Gastroesophageal sphincter (tissue), 2 donors: ENCODE data around the gene KIZ.

Experiments used
- EP300 ChIP-seq: sonication (generic); formaldehyde crosslinking; IDR thresholded peaks from one replicate; pipeline ENCODE4 v1.6.1; 2017; ENCODE audit warnings: antibody characterized with exemption, mild to moderate bottlenecking
- POLR2AphosphoS5 ChIP-seq: sonication (generic); formaldehyde crosslinking; IDR thresholded peaks from one replicate; pipeline ENCODE4 v1.6.1; 2017; ENCODE audit warnings: antibody characterized with exemption

DNA sequence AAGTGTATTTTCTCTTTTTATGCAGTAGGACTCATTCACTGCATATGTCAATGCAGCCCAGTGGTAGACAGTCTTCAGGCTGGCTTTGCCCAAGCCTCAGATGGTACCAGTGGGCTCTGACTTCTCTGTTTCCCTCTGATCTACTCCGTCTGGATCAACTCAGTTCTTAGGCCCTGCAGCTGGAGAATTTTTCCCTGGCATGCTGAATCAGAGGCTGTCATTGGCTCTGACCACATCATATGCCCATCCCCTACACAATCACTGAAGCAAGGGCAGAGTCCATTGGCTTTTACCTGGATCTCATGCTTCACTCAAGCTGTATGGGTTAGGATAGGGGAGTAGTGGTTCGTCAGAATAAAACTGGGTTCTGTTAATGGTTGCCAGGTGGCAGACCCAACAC lies 57.8 kb downstream of the KIZ start:
- TF ChIP-seq EP300 (no peak), POLR2AphosphoS5 (no peak)
